Sciatic nerve (tissue), 2 donors: ENCODE measurements around the gene RNF7. TPM values are rescaled to one million over a fixed set of nuclear protein-coding genes. Genes with fewer than 3 reads are reported as not detected.
"Not testable (repeated sequence)": the region's sequence is repeated elsewhere in the genome, so short reads cannot be mapped to it uniquely, and the experiment has no call there.

Experiments used
- ATAC-seq: fragments of 200-7000 bp; cut with Tn5 transposase; one replicate; pipeline ENCODE4 v1.9.1; 2020; ENCODE audit warnings: mild to moderate bottlenecking, moderate library complexity
- DNase-seq: peaks from one replicate; pipeline ENCODE4 v3.0.0-alpha.2; 2020; ENCODE audit warnings: low spot score
- intact Hi-C: fragments of 100-400 bp; cut with DNase I; formaldehyde crosslinking; loops from one replicate; pipeline ENCODE4 v1.14.2; 2022
- total RNA-seq: library from RNA; stranded (reverse); fragmentation: NEBNext Ultra II Directional; extraction: Animal tissue kit (Norgen Biotek cat#: 25700); gene quantifications from one replicate; pipeline ENCODE4 v1.2.1, GENCODE V29; 2021
- donor health status: DM: no; HTN: no; CAD: no.
- donor health status: DM: no; HTN: no; CAD: no.

RNF7 gene
- 62.8 TPM for total RNA-seq

DNA sequence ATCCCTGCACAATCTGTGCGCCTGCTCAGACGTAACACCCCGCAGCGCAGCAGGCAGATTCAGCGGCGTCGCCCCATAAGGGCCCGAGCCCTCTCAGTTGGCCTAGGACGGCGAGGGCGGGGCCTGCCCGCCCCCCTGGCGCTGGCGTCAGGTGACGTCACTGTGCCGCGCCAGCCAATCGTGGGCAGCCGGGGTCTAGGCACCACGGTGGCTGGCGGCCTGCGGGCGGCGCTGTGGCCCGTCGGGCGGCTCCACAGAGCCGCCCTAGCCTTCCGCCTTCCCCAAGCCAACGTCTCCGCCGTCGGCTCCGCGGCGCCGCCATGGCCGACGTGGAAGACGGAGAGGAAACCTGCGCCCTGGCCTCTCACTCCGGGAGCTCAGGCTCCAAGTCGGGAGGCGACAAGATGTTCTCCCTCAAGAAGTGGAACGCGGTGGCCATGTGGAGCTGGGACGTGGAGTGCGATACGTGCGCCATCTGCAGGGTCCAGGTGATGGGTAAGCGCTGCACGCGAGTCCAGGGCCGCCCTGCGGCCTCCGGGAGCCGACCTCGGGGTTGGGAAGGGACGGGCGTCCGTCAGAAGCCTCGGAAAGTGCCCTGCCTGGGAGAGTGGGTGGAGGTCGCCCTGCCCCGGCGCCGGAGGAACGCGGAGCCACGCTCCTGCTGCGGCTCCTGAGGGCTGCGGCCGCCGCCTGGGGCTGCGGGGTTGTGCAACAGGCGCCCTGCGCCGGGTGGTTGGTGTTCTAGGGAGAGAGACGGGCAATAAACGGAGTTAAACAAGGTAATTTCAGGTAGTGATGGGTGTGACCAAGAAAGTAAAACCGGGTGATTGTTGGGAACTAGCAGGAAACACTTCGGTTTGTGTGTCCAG is at the start of gene RNF7:
Gene RNF7 (plus strand): TSS at position 277 of the 869 bp plus-strand sequence. CDS start 44 bp downstream, at position 321.
- ATAC-seq (peak; percentile 99), DNase-seq (peak; percentile 97)
- intact Hi-C loops, result loop anchor here (5.0 to 10.0 kb wide), 2 partner anchors 137 to 1809 kb away; partner anchors contain the start of gene ATP1B3

DNA sequence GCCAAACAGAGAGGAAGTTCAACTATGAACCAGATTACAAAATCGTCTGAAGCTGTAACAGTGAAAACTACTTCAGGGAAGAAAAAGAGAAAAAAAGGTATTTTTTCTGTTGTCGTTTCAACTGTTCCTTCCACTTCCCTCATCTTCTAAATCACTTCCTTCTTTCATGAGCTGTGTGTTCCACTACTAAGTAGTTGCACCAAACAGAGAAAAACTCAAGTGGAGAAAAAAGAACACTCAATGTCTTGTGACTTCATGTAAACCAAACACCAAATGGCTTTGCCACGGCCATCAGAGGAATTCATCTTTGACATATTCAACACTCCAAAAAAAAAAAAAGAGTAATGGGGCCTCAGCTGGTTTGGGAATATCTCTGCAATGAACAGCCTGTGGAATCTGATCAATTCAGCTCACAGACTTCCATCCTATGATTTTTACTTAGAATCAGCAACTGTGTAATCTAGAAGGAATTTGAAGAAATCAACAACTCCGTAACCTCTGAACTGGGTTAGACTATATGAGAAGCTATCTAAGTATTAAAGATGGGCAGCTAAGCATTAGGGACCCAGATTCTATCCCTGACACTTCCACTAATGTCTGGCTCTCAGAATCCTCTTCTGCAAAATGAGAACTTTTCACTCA is 47.5 kb upstream of the RNF7 start:
- ATAC-seq (peak; percentile 27), DNase-seq (no peak)
- intact Hi-C loops, result no loop called here

DNA sequence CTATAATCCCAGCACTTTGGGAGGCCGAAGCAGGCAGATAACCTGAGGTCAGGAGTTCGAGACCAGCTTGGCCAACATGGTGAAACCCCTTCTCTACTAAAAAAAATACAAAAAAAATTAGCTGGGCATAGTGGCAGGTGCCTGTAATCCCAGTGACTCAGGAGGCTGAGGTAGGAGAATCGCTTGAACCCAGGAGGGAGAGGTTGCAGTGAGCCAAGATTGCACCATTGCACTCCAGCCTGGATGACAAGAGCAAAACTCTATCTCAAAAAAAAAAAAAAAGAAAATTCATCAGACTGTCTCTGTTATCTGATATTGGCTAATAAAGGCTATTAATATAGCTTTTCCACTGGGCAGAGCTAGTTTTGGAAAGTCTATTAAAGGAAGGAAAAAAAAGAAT is 46.6 kb upstream of the RNF7 start:
- intact Hi-C loops, ATAC-seq, DNase-seq: not testable (repeated sequence)

DNA sequence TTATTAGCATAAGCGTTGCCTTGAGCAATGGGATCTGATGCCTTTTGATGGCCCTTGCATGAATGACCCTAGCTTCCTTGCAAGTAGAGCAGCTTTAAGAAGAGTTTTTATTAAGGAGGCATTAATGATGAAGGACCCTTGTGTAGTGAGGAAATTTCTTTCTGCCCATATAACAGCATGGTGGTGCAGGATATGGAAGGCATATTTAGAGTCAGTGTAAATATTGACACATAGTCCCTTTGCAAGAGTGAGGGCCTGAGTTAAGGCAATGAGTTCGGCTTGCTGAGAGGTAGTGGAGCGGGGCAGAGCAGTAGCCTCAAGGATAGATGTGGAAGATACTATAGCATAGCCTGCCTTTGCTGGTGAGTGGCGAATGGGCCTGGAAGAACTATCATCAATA is 45.1 kb upstream of the RNF7 start:
- intact Hi-C loops, result not testable (repeated sequence)

DNA sequence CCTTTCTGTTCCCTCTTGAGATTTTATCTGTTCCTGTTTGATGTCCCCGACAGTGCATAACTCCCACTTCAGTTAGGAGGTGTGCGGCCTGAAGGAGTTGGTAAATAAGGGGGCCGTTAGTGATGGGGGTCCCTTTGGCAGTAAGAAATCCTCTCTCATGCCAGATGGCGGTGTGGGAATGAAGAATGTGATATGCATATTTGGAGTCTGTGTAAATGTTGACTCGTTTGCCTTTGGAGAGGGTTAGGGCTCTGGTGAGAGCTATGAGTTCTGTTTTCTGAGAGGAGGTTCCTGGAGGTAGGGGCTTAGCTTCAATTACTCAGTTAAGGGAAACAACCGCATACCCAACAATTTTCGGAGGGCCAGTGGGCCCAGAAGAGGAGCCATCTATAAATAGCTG is 38.8 kb upstream of the RNF7 start:
- no peak for ATAC-seq
- no peak for DNase-seq
- intact Hi-C loops, result no loop called here

More for the DNA sequence above, 45.1 kb upstream of the RNF7 start:
- not testable (repeated sequence) for DNase-seq, ATAC-seq

DNA sequence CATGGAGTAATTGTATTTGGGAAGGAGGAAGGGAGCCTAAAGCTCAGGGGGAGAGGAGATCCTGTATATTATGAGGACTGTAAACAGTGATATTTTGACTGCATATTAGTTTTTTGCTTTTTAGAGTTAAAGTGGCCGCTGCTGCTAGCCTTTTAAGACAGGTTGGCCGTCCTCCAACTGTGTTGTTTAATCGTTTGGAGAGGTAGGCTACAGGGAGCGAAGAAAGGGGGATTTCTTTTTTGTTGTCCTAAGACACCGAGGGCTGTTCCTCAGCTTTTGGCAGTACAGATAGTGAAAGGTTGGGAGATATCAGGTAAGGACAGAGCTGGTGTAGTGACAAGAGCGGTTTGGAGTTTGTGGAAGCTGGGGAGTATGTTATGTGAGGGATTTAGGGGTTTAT is 38.2 kb upstream of the RNF7 start:
- intact Hi-C loops, result no loop called here
- no peak for DNase-seq
- no peak for ATAC-seq

DNA sequence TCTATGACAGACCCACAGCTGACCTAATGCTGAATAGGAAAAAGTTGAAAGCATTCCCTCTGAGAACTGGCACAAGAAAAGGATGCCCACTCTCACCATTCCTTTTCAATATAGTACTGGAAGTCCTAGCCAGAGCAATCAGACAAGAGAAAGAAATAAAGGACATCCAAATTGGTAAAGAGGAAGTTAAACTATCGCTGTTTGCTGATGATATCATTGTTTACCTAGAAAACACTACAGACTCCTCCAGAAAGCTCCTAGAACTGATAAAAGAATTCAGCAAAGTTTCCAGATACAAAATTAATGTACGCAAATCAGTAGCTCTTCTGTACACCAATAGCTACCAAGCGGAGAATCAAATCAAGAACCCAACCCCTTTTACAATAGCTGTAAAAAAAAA is 34.7 kb upstream of the RNF7 start:
- intact Hi-C loops, DNase-seq, ATAC-seq: not testable (repeated sequence)

DNA sequence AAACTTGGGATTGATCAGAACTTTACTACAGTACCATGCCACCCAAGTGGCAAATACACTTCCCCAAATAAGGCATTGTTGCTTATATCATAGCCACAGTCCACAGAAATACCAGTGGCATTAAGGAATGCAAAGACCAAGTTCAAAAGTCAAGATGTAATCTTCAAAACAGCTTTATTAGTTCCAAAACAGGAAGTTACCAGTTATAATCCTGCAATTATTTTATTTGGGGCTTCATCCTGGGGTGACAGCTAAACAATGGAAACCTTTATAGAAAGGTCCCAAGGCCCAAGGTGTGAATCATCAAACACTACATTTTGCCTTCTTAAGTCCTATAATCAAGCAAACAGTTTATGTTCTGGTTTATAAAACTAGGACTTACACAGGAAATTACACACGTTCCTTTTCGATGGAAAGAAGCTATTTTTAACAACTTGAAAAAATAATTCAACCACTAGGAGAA is 30.3 kb upstream of the RNF7 start:
- intact Hi-C loops, result no loop called here
- no peak for ATAC-seq
- DNase-seq, result no peak

DNA sequence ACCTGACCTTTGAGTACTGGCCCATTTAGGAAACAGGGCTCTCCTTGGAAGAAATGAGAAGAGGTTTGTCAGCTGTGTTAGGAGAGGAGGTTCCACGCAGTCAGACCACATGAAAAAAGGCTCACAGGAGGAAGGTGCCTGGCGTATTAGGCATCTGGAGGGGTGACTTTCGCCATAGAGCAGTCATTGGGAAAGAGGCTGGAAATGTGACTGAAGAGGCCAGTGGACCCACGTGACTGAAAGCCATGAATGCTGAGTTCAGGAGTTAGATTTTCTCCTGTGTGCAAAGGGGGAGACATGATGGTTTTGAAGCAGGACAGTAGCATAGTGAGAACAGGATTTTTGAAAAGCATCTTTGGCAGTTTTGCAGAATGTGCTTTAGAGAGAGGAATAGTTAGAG is 29.7 kb upstream of the RNF7 start:
- no peak for DNase-seq
- intact Hi-C loops, result no loop called here
- no peak for ATAC-seq

DNA sequence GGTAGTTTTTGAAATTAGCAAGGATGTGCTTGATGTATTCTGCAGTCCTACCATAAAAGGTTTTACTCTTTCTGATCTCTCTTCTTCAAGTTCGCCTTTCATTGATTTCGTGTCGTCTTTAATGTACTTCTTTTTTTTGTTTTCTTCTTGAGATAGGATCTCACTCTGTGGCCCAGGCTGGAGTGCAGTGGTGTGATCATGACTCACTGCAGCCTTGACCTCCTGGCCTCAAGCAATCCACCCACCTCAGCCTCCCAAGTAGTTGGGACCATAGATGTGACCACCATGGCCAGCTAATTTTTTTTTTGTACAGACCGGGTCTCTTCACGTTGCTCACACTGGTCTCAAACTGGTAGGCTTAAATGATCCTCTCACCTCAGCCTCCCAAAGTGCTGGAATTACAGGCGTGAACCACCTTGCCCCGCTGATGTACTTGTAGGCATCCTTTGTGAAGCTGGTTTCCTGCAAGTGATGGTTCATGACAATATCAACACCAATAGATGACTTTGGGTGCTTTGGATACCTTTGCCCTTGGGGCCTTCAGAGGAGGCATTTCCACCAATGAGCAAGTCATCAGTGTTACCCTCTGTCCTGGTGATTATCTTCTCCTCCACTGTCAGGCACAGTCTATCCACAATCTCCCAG is 28.9 kb upstream of the RNF7 start:
- ATAC-seq (no peak), DNase-seq (no peak)
- intact Hi-C loops, result no loop called here

DNA sequence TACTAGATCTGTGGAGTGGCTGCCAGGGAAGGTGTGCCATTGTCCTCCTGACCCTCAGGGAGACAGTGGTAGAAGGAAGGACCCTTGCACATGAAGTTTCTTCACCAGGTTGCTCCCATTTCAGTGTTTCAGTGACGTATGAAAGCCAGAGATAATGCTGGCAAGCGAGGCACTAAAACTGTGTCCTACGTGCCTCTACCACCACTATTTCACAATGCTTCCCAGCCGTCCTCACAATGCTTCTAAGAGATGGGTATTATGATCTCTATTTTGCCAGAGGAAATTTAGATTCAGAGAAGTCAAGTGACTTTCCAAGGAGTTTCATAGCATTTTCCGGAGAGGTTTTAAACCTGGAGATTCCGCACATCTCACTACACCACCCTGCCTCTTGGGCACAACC is 28.0 kb upstream of the RNF7 start:
- intact Hi-C loops, result no loop called here
- ATAC-seq (no peak), DNase-seq (no peak)

DNA sequence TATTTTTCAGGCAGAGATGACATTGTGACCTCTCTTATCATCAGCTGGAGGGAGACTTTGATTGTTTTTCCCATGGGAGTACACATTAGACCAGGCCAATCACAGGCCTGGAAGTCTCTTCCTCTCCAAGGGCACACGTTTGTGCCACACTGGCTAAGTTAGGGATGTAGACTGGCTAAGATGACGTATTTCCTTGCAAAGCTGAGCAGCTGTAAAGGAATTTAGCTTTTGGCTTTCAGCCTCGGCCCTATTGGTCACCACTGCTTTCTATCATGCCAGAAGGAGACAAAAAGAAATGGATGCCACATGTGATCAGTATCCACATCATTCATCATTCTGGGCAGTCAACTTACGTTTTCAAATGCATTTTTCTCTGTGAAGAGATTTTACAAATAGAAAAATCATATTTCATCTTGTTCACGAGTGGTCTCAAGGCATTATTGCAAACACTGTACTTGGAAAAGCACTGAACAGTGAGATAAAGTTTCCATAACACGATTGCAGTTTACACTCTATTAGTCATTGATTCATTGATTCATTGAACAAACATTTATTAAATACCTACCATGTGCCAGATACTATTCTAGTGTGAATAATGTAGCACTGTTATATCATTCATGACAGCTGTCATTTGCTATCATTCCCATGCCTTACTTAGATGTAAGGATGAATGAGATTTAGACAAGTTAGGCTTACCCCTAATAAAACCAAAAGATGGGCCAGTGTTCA is 27.0 kb upstream of the RNF7 start:
- intact Hi-C loops, result no loop called here
- DNase-seq, result no peak
- no peak for ATAC-seq

DNA sequence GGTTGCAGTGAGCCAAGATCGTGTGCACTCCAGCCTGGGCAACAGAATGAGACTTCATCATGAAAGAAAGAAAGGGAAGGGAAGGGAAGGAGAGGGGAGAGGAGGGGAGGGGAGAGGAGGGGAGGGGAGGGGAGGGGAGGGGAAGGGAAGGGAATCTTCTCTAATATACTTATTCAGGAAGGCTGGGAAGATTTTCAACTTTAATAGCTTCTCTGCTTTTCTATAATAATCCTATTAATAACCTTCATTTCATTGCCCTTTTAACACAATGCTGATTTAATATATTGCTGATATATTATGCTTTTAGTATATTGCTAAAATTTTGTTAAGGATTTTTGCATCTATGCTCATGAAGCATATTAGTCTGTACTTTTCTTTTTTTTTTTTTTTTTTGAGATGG is 23.4 kb upstream of the RNF7 start:
- no peak for ATAC-seq

DNA sequence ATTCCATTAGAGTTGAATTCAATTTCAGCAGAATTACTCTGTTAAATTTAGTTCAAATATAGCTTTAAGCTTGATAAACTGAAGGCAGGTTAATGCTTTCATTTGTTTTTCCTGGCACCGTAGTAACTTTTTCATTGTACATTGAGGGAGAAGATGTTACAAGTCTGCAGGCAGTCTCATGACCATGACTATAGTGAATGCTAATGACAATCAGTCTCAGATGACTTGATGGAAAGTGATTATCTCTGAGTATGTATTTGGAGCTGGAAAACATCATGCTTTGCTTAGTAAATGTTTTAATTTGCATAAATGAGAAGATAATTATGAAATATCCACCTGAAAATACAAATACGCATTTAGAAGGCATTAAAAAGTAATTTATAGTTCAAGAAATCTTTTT is 16.0 kb upstream of the RNF7 start:
- intact Hi-C loops, result no loop called here
- DNase-seq (no peak), ATAC-seq (no peak)

More for the DNA sequence above, 23.4 kb upstream of the RNF7 start:
- intact Hi-C loops, result no loop called here
- no peak for DNase-seq

DNA sequence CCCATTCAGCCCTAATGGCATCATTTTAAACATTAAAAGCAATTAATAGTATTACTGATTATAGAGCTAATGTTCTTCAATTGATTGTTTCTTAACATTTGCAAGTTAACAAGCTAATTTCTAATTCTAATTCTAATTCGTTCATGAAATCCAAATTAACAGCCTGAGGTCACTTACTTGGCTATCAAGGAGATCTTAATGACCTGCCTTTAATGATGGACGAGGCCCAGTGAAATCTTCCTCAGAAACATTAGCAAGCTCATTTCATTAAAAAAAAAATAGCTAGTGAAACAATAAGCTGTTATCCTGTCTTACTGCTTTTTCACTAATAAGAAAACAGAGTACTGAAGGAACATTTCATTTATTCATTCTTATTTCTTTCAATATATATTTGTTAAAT is 15.4 kb upstream of the RNF7 start:
- DNase-seq (no peak), ATAC-seq (no peak)
- intact Hi-C loops, result no loop called here

DNA sequence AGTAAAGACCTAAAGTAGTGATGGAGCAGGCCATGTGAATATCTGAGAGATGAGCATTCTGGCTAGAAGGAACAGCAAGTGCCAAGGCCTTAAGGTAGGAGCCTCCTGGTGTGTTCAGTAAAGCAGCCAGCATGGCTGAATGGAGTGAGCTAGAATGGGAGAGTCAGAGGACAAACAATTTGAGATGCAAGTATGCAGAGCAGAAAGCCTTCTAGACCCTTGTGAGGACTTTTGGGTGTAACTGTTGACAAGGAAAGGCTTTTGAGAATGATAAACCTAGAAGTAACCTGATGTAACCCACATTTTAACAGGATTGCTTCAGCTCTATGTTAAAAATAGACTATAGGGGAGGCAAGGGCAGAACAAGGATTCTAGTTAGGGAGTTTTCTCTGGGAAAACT is 14.8 kb upstream of the RNF7 start:
- intact Hi-C loops, result no loop called here
- DNase-seq (no peak), ATAC-seq (no peak)

DNA sequence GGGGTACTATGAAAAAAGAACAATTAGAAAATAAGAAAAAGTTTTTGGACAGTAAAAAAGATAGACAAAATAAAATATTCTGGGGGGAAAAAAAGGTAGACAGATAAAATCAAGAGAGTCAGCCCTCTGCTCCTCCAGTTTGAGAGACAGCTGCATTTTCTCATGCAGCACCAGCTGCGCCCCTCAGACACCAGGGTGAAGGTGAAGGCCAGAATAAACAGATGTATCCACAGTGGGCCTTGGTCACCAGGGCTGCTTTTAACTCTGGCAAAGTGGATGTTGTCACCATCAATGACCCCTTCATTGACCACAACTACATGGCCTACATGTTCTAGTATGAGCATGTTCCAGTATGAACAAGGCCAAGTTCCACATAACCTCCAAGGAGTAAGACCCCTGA is 13.9 kb upstream of the RNF7 start:
- no peak for DNase-seq
- no peak for ATAC-seq
- intact Hi-C loops, result no loop called here

DNA sequence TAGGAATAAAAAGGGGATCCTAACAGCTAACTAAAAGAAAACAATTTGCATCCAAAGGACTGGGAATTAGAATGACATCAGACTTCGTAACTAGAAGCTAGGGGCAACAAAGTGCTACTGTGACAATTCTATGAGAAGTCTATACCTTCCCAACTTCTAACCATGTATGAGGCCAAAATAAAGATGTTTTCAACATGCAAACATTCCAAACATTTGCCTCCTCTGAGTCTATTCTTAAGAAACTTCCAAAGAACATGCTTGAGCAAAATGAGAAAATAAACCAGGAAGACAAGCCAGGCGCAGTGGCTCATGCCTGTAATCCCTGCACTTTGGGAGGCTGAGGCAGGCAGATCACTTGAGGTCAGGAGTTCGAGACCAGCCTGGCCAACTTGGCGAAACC is 13.1 kb upstream of the RNF7 start:
- DNase-seq (no peak), ATAC-seq (no peak)
- intact Hi-C loops, result no loop called here

DNA sequence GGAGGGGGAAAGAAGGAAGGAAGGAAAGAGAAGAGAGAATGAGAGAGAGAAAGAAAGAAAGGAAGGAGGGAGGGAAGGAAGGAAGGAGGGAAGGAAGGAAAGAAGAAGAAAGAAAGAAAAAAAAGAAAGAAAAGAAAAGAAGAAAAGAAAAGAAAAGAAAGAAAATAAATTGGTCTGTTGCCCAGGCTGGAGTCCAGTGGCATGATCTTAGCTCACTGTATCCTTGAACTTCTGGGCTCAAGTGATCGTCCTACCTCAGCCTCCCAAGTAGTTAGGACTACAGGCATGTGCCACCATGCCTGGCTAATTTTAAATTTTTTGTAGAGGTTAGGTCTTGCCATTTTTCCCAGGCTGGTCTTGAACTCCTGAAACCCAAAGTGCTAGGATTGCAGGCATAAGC is 11.6 kb upstream of the RNF7 start:
- intact Hi-C loops, result no loop called here
- no peak for DNase-seq
- no peak for ATAC-seq
